ENCODE measurements around the gene TTC27.

GRCh38 chr2:32727157-32727556 lies 99.3 kb downstream of the TTC27 start:
- no peak for TF ChIP-seq CTCF (optimal IDR thresholded peaks at IDR 0.05 in 1 of 3, IDR thresholded peaks at IDR 0.05 in 1 of 3, conservative IDR thresholded peaks at IDR 0.05 in 1 of 3; ENCODE audit: extremely low read depth in 1 of 3, insufficient read depth in 2 of 3, low read length in 3 of 3)
- no peak for TF ChIP-seq EZH2 (IDR thresholded peaks at IDR 0.05; ENCODE audit: low read length)

Measured in keratinocyte (primary cell).